WTC11 (cell line): ENCODE results near the gene EXOC3L2. TPM values are rescaled to one million over a fixed set of nuclear protein-coding genes. Genes with fewer than 3 reads are reported as not detected.

Experiments used
- ATAC-seq: fragments of 200-7000 bp; cut with Tn5 transposase; 2 replicates; pipeline ENCODE4 v1.10.0; 2021; ENCODE audit warnings: mild to moderate bottlenecking, moderate library complexity
- CTCF ChIA-PET: fragments of 300-600 bp; sonication (Branson Sonifier 250); formaldehyde crosslinking; loops from one replicate; lab custom pipeline; 2021; ENCODE audit warnings: antibody characterized with exemption; lab: Charles Lee
- POLR2A ChIA-PET: fragments of 350-600 bp; sonication (Branson Sonifier 250); formaldehyde crosslinking; loops from one replicate; lab custom pipeline; 2021; ENCODE audit warnings: antibody characterized with exemption; lab: Charles Lee
- DNase-seq: peaks from one replicate; pipeline ENCODE4 v3.0.0; 2021; ENCODE audit warnings: low spot score
- H3K27ac Mint-ChIP-seq: 2 replicates; pipeline ENCODE4 v1.8.0; 2021; ENCODE audit warnings: mixed read lengths
- H3K27me3 Mint-ChIP-seq: 2 replicates; pipeline ENCODE4 v1.8.0; 2021; ENCODE audit warnings: low read depth, mild to moderate bottlenecking, moderate library complexity, mixed read lengths
- H3K36me3 Mint-ChIP-seq: 2 replicates; pipeline ENCODE4 v1.8.0; 2021; ENCODE audit warnings: mixed read lengths
- H3K4me1 Mint-ChIP-seq: 2 replicates; pipeline ENCODE4 v1.8.0; 2022; ENCODE audit warnings: mixed read lengths
- H3K4me3 Mint-ChIP-seq: 2 replicates; pipeline ENCODE4 v1.8.0; 2021; ENCODE audit warnings: mild to moderate bottlenecking, moderate library complexity, mixed read lengths
- H3K9me3 Mint-ChIP-seq: 2 replicates; pipeline ENCODE4 v1.8.0; 2021; ENCODE audit warnings: mixed read lengths
- CBFB ChIP-seq: sonication (generic); formaldehyde crosslinking; IDR thresholded peaks from 2 replicates; pipeline ENCODE4 v1.8.1; 2022; ENCODE audit warnings: mild to moderate bottlenecking, low read depth, missing genetic modification reagents
- CREB1 ChIP-seq: sonication (generic); formaldehyde crosslinking; IDR thresholded peaks from 2 replicates; pipeline ENCODE4 v1.8.0; 2023; ENCODE audit warnings: mild to moderate bottlenecking, missing genetic modification reagents
- CREM ChIP-seq: sonication (generic); formaldehyde crosslinking; IDR thresholded peaks from 2 replicates; pipeline ENCODE4 v1.8.1; 2022; ENCODE audit warnings: mild to moderate bottlenecking, missing genetic modification reagents, moderate library complexity
- JUN ChIP-seq: sonication (generic); formaldehyde crosslinking; IDR thresholded peaks from 2 replicates; pipeline ENCODE4 v1.8.0; 2023; ENCODE audit warnings: mild to moderate bottlenecking, missing genetic modification reagents
- PRDM15 ChIP-seq: sonication (generic); formaldehyde crosslinking; IDR thresholded peaks from 2 replicates; pipeline ENCODE4 v1.8.0; 2022; ENCODE audit warnings: missing genetic modification reagents
- PRRX2 ChIP-seq: fragments of 250-450 bp; sonication (Bioruptor Pico); IDR thresholded peaks from 2 replicates; pipeline ENCODE4 v1.8.0; 2021; ENCODE audit warnings: mild to moderate bottlenecking
- SMAD4 ChIP-seq: sonication (generic); formaldehyde crosslinking; IDR thresholded peaks from 2 replicates; pipeline ENCODE4 v1.8.0; 2022; ENCODE audit warnings: mild to moderate bottlenecking, missing genetic modification reagents
- USF2 ChIP-seq: sonication (generic); formaldehyde crosslinking; IDR thresholded peaks from 2 replicates; pipeline ENCODE4 v1.8.1; 2023; ENCODE audit warnings: mild to moderate bottlenecking, missing genetic modification reagents, moderate library complexity
- ZNF121 ChIP-seq: sonication (generic); formaldehyde crosslinking; IDR thresholded peaks from 2 replicates; pipeline ENCODE4 v1.8.0; 2023; ENCODE audit warnings: missing genetic modification reagents
- ZNF232 ChIP-seq: sonication (generic); formaldehyde crosslinking; IDR thresholded peaks from 2 replicates; pipeline ENCODE4 v1.8.0; 2022; ENCODE audit warnings: mild to moderate bottlenecking, missing genetic modification reagents
- ZNF425 ChIP-seq: fragments of 250-450 bp; sonication (Bioruptor Pico); conservative IDR thresholded peaks from 2 replicates; pipeline ENCODE4 v1.9.0; 2021; ENCODE audit warnings: mild to moderate bottlenecking
- total RNA-seq: library from RNA; stranded (reverse); gene quantifications from 3 replicates; pipeline ENCODE4 v1.2.3, GENCODE V29; 2021
- TF ChIP-seq, protein P1 (sequence below): sonication (generic); formaldehyde crosslinking; IDR thresholded peaks from 2 replicates; pipeline ENCODE4 v1.8.0; 2022; ENCODE audit warnings: mild to moderate bottlenecking, missing genetic modification reagents
- TF ChIP-seq, protein P2 (sequence below): sonication (generic); formaldehyde crosslinking; IDR thresholded peaks from 2 replicates; pipeline ENCODE4 v1.8.1; 2023; ENCODE audit warnings: mild to moderate bottlenecking, missing genetic modification reagents
- TF ChIP-seq, protein P3 (sequence below): sonication (generic); formaldehyde crosslinking; IDR thresholded peaks from 2 replicates; pipeline ENCODE4 v1.8.1; 2023; ENCODE audit warnings: mild to moderate bottlenecking, missing genetic modification reagents, moderate library complexity
- TF ChIP-seq, protein P4 (sequence below): fragments of 250-450 bp; sonication (Bioruptor Pico); IDR thresholded peaks from 2 replicates; pipeline ENCODE4 v2.1.2; 2022; ENCODE audit warnings: mild to moderate bottlenecking, moderate library complexity

The EXOC3L2 gene
- total RNA-seq, 1 experiment from 2014 or later: 2.7 TPM

DNA sequence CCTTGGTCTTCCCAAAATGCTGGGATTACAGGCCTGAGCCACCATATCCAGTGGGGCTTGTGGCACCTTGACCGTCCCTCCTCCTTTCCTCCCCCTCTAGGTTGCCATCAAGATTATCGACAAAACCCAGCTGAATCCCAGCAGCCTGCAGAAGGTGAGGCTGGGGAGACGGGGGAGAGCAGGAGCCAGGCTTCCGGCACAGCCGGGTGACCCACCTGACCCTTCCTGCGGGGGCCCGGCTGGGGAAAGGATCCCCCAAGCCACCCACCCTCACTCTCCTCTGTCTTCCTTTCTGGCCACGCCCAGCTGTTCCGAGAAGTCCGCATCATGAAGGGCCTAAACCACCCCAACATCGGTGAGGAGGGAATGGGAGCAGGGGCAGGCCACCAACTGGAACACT lies 17.8 kb upstream of the EXOC3L2 start (continued):
- TF ChIP-seq, protein P1, sequence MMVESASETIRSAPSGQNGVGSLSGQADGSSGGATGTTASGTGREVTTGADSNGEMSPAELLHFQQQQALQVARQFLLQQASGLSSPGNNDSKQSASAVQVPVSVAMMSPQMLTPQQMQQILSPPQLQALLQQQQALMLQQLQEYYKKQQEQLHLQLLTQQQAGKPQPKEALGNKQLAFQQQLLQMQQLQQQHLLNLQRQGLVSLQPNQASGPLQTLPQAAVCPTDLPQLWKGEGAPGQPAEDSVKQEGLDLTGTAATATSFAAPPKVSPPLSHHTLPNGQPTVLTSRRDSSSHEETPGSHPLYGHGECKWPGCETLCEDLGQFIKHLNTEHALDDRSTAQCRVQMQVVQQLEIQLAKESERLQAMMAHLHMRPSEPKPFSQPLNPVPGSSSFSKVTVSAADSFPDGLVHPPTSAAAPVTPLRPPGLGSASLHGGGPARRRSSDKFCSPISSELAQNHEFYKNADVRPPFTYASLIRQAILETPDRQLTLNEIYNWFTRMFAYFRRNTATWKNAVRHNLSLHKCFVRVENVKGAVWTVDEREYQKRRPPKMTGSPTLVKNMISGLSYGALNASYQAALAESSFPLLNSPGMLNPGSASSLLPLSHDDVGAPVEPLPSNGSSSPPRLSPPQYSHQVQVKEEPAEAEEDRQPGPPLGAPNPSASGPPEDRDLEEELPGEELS (CRISPR knock-in tag): no peak
- TF ChIP-seq, protein P2, sequence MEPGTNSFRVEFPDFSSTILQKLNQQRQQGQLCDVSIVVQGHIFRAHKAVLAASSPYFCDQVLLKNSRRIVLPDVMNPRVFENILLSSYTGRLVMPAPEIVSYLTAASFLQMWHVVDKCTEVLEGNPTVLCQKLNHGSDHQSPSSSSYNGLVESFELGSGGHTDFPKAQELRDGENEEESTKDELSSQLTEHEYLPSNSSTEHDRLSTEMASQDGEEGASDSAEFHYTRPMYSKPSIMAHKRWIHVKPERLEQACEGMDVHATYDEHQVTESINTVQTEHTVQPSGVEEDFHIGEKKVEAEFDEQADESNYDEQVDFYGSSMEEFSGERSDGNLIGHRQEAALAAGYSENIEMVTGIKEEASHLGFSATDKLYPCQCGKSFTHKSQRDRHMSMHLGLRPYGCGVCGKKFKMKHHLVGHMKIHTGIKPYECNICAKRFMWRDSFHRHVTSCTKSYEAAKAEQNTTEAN (CRISPR knock-in tag): no peak

DNA sequence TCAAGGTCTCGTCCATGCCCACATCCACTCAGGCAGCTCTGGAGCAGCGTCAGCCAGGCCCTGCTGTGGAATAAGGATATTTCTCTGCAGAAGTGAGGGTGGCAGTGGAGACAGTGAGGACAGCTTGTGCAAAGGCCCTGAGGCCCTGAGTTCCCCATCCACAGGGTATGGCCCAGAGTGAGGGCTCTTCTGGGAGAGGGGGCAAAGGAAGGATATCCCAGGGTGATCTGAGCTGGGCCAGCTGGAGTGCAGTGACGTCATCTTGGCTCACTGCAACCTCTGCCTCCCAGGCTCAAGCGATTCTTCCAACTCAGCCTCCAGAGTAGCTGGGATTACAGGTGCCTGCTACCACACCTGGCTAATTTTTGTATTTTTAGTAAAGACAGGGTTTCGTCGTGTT lies 17.4 kb upstream of the EXOC3L2 start:
- H3K4me3 Mint-ChIP-seq: no peak overlapping the region
- no peaks in the 10 kb centered on the region for H3K27me3 Mint-ChIP-seq
- peaks cover 5% of the 10 kb centered on the region for H3K9me3 Mint-ChIP-seq
- POLR2A ChIA-PET: no interaction called here
- H3K27ac Mint-ChIP-seq: no peak overlapping the region
- H3K4me1 Mint-ChIP-seq: no peaks in the 10 kb centered on the region
- DNase-seq (no peak), ATAC-seq (no peak)
- CTCF ChIA-PET: interaction anchor here (1.1 kb wide), 1 partner anchor 62 kb away, joined by 4 read pairs; no protein-coding TSS in a partner anchor
- no peak for TF ChIP-seq SMAD4 (CRISPR knock-in tag)
- TF ChIP-seq ZNF232 (CRISPR knock-in tag): no peak
- TF ChIP-seq PRDM15 (CRISPR knock-in tag): no peak
- no peak for TF ChIP-seq USF2 (CRISPR knock-in tag)
- TF ChIP-seq, protein P3, sequence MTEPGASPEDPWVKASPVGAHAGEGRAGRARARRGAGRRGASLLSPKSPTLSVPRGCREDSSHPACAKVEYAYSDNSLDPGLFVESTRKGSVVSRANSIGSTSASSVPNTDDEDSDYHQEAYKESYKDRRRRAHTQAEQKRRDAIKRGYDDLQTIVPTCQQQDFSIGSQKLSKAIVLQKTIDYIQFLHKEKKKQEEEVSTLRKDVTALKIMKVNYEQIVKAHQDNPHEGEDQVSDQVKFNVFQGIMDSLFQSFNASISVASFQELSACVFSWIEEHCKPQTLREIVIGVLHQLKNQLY (CRISPR knock-in tag): no peak
- no peak for TF ChIP-seq PRRX2 (CRISPR knock-in tag)
- no peak for TF ChIP-seq CBFB (CRISPR knock-in tag)
- TF ChIP-seq JUN: no peak
- TF ChIP-seq, protein P2 (CRISPR knock-in tag): no peak
- TF ChIP-seq, protein P4, sequence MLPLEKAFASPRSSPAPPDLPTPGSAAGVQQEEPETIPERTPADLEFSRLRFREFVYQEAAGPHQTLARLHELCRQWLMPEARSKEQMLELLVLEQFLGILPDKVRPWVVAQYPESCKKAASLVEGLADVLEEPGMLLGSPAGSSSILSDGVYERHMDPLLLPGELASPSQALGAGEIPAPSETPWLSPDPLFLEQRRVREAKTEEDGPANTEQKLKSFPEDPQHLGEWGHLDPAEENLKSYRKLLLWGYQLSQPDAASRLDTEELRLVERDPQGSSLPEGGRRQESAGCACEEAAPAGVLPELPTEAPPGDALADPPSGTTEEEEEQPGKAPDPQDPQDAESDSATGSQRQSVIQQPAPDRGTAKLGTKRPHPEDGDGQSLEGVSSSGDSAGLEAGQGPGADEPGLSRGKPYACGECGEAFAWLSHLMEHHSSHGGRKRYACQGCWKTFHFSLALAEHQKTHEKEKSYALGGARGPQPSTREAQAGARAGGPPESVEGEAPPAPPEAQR (CRISPR knock-in tag): no peak
- TF ChIP-seq CREM (CRISPR knock-in tag): no peak
- TF ChIP-seq, protein P1 (CRISPR knock-in tag): no peak
- no peak for TF ChIP-seq ZNF425 (CRISPR knock-in tag)
- TF ChIP-seq ZNF121 (CRISPR knock-in tag): no peak
- TF ChIP-seq CREB1: no peak
- H3K36me3 Mint-ChIP-seq: peaks cover 11% of the 10 kb centered on the region
